Activated gamma-delta T cell (primary cell): Measurements from ENCODE around the gene DNAH6.
"Not testable (repeated sequence)": the region's sequence is repeated elsewhere in the genome, so short reads cannot be mapped to it uniquely, and the experiment has no call there.

Experiments used
- DNase-seq: peaks from one replicate; lab custom pipeline; 2025; lab: John Stamatoyannopoulos, UW

Gene DNAH6

GRCh38 chr2:84748341-84748740 is 232.0 kb downstream of the DNAH6 start:
- DNase-seq, result no peak

DNA sequence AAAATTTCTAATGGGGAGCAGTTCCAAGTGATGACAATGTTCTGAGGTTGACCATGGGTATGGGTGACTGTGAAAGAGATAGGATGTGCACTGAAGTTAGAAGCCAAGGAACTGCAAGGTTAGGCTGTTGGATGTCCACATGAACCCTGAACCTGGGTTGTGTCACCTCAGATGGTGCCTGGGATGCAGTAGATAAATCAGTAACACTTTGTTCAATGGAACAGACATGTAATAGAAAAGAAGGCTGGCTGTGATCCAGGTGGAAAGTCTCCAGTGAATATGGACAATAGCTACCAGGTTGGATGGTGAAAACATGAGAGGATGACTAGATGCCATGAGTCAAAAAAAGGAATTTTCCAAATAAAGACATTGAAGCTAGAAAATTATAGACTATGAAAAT is 233.1 kb downstream of the DNAH6 start:
- DNase-seq, result no peak

- no peak for DNase-seq
These were observed 238.8 kb downstream of the DNAH6 start for GRCh38 chr2:84755096-84755495.

DNA sequence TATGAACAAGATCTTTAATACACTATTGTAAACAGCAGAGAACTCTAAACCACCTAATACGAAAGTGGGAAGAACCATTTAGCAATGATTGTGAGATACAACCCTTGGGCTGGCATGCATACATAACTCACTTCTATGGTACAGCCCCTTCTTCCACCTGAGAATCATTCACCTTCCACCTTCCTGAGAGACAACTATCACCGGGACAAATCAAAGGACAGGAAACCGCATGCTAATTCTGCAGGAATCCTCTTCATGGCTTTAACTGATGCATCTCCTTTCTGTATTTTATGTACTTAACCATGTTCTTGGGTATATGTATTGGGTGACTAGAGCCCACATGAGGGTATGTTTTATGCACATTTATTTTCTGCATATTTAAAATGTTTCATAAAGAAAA is 241.3 kb downstream of the DNAH6 start:
- DNase-seq, result no peak

GRCh38 chr2:84766791-84767190 is 250.5 kb downstream of the DNAH6 start:
- DNase-seq, result no peak

DNA sequence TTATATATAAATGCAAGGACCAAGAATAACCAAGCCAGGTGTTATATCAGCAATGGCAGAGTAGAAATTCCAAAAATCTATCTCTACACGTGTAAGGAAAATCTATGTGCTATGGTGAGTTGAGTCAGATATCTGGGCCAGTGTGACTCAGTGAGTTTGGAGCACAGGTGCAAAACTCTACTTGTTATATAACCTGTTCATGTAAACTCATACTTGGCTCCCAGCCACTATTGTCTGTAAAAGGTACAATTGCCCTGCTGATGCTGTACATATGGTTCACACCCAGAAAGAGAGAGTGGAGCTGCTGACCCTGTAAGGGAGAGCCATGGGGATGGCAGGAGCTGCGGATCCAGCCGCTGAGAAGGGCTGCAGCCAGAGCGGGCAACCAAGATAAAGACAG is 252.5 kb downstream of the DNAH6 start:
- DNase-seq, result no peak

DNA sequence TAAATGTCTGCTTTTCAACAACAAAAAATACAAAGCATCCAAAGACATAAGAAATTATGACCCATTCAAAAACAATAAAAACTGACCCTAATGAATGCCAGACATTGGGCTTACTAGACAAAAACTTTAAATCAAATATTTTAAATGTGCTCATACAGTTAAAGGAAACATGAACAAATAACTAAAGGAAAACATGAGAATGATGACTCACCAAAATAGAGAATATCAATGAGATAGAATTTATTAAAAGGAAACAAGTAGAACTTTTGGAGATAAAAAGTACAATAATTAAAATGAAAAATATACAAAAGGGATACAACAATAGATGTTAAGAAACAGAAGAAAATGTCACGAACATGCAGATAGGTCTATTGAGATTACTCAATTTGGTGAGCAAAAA is 254.0 kb downstream of the DNAH6 start:
- no peak for DNase-seq

DNA sequence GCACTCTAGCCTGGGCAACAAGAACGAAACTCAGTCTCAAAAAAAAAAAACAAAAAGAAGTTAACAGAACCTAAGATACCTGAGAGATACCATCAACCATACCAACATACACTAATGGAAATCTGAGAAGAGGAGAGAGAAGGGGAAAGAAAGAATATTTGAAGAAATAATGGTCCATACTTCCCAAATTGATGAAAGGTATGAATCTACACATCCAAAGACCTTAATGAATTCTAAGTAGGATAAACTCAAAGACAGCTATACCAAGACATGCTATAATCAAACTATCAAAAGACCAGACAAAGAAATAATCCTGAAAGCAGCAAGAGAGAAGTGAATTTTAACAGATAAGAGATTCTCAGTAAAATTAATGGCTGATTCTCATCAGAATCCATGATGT is 255.0 kb downstream of the DNAH6 start:
- DNase-seq, result no peak

GRCh38 chr2:84773562-84773961 is 257.3 kb downstream of the DNAH6 start:
- not testable (repeated sequence) for DNase-seq

GRCh38 chr2:84776011-84776410 is 259.7 kb downstream of the DNAH6 start:
- no peak for DNase-seq

GRCh38 chr2:84778911-84779690 is 262.8 kb downstream of the DNAH6 start:
- DNase-seq, result no peak

DNA sequence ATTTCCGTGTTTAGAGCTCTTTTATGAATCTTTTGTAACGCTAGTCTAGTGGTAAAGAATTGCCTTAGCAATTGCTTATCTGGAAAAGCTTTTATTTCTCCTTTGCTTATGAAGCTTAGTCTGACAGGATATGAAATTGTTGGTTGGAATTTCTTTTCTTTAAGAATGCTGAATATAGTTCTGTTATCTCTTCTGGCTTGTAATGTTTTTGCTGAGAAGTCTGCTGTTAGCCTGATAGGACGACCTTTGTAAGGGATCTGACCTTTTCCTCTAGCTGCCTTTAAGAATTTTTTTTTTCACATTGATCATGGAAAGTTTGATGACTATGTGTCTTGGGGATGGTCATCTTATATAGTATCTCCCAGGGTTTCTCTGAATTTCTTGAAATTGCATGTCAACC is 263.5 kb downstream of the DNAH6 start:
- no peak for DNase-seq

GRCh38 chr2:84781942-84782716 is 265.8 kb downstream of the DNAH6 start:
- DNase-seq, result no peak

DNA sequence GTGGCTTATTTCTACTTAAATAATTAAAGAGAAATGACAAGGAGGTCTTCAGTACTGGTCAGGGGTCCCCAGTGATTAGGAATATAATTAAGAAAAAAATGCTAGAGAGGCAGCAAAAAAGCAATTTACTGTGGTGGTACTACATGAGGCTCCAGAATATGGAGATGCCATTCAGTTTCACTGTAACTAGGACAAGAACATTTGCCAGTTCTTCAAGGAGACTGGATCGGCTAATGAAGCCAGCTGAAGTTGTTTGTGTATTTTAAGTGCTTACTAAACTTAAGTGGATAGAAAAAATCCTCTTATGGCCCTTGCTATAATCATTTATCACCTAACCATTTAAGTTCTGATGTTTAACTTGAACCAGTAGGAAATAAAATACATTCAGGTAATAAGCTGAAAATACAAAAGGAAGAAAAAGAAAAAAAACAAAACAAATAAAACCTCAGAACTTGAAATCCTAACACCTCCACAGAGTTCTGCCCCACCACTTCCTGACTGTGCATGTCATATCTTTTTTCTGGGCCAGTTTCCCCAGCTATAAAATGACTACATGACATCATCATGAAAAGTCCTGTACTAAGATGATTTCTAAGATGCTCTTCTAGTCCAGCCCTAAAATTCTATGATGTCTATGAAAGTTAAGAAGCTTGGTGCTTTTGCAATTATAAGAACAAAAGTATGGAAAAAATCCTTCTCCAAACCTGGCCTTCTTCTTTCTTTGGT is 266.6 kb downstream of the DNAH6 start:
- DNase-seq, result no peak

GRCh38 chr2:84785950-84786349 is 269.7 kb downstream of the DNAH6 start:
- DNase-seq, result no peak

- DNase-seq, result no peak
These were observed 270.3 kb downstream of the DNAH6 start for GRCh38 chr2:84786601-84787000.

- no peak for DNase-seq
These were observed 271.7 kb downstream of the DNAH6 start for GRCh38 chr2:84788027-84788426.

- no peak for DNase-seq
These were observed 272.2 kb downstream of the DNAH6 start for GRCh38 chr2:84788498-84788897.

GRCh38 chr2:84792856-84793522 is 276.7 kb downstream of the DNAH6 start:
- DNase-seq, result no peak

DNA sequence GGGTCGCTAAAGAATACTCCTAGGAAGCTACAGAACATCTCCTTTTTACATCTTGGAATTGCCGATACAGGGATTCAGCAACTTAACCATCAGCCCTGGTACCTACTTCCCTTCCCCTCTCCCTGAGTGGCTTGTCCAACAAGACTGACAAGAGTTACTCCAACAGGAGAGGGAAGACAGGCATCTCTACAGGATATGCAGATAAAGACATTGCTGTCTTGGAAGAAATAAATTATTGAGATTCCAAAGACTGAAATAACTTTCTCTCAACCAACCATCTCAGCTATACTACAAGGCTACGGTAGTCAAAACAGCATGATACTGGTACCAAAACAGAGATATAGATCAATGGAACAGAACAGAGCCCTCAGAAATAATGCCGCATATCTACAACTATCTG is 277.3 kb downstream of the DNAH6 start:
- DNase-seq, result no peak

GRCh38 chr2:84796798-84797197 is 280.5 kb downstream of the DNAH6 start:
- DNase-seq, result no peak

- no peak for DNase-seq
These were observed 281.0 kb downstream of the DNAH6 start for GRCh38 chr2:84797271-84797670.
